Body of pancreas (tissue), 4 donors: ENCODE data around the gene MFSD6. TPM values are rescaled to one million over a fixed set of nuclear protein-coding genes. Genes with fewer than 3 reads are reported as not detected.
"Not testable (repeated sequence)": the region's sequence is repeated elsewhere in the genome, so short reads cannot be mapped to it uniquely, and the experiment has no call there.

ENCODE experiments used
- ATAC-seq: fragments of 150-250 bp; one replicate; pipeline ENCODE4 v1.9.1; 2016
- DNase-seq, 4 donors: peaks; one replicate each; pipeline ENCODE4 v3.0.0-alpha.2; 2019
- H3K27ac ChIP-seq, 4 donors: fragments of 200-600 bp; sonication (generic); 1 replicate in 3 of 4; 2 replicates in 1 of 4; pipeline versions ENCODE4 v1.5.1 to v1.6.1; 2016 to 2019; ENCODE audit warnings: mild to moderate bottlenecking in 1 of 4, mixed read lengths in 1 of 4, moderate library complexity in 1 of 4
- H3K27me3 ChIP-seq, 2 donors: fragments of 200-600 bp; sonication (generic); one replicate each; pipeline ENCODE4 v1.6.0; 2016; ENCODE audit warnings: mild to moderate bottlenecking in 1 of 2
- H3K36me3 ChIP-seq, 2 donors: fragments of 200-600 bp; sonication (generic); replicated peaks in 1 of 2; 2 replicates each; pipeline ENCODE4 v1.5.1; 2016; ENCODE audit warnings: low read depth in 2 of 2; ENCODE audit not compliant: insufficient read depth in 1 of 2
- H3K4me1 ChIP-seq: fragments of 200-600 bp; sonication (generic); one replicate; pipeline ENCODE4 v1.6.0; 2016
- H3K4me3 ChIP-seq, 2 donors: fragments of 200-600 bp; sonication (generic); 1 replicate in 1 of 2; 2 replicates in 1 of 2; pipeline ENCODE4 v1.5.1; 2016 to 2019
- H3K9me3 ChIP-seq, 3 donors: fragments of 200-600 bp; sonication (generic); 1 replicate in 2 of 3; 2 replicates in 1 of 3; pipeline ENCODE4 v1.5.1; 2016
- POLR2A ChIP-seq, 3 donors: fragments of 450-650 bp; IDR thresholded peaks; one replicate each; pipeline ENCODE4 v1.6.1; 2016; ENCODE audit warnings: antibody characterized with exemption in 3 of 3, mild to moderate bottlenecking in 2 of 3
- WGBS, 2 donors: methylation state at CpG; one replicate each; pipeline ENCODE4 v1.1.5; 2017; 5-methylcytosine and 5-hydroxymethylcytosine counted together
- intact Hi-C: fragments of 100-400 bp; cut with DNase I; formaldehyde crosslinking; loops from one replicate; pipeline ENCODE4 v1.15.1; 2023
- total RNA-seq, 2 donors: library from RNA; depleted of rRNA; stranded (reverse); fragments of >200 nt; gene quantifications; one replicate each; pipeline ENCODE4 v1.1.0, GENCODE V29; 2016
- TF ChIP-seq, protein P1 (sequence below), 7 experiments: fragments of 450-650 bp in 4 of 7; fragments of 200-600 bp in 3 of 7; sonication (generic) in 3 of 7; IDR thresholded peaks; one replicate each; pipeline ENCODE4 v1.5.1; 2016 to 2019; ENCODE audit warnings: antibody characterized with exemption in 7 of 7

The MFSD6 gene
- total RNA-seq, 2 donors from 2014 or later = 38.7 to 46.8 TPM

DNA sequence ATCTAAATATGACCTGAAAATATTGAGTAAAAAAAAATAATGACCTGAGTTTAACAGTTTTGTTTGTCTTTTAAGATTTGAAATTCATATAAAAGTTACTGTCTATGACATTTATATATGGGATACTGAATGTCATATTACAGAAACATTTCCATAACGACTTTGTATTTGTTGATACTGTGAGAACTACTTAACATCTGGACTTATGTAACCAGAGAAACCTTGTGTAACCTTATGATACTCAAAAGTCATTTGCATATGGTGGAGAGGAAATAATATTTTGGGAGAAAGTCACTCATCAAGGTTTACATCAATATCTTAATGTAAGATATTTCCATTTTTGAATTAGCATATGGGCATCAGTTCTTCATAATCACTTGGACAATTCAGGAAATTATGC is 12.6 kb downstream of the MFSD6 start:
- intact Hi-C loops = no loop called here
- H3K4me3 ChIP-seq = no peak overlapping the region
- ATAC-seq = no peak
- H3K4me1 ChIP-seq = peaks cover 14% of the 10 kb centered on the region
- DNase-seq = no peak
- H3K9me3 ChIP-seq = no peaks in the 10 kb centered on the region
- no peak overlapping the region for H3K27ac ChIP-seq
- 34 to 52% methylated on average over 1 of the region's 1 CpG for WGBS, 2 donors
- no peaks in the 10 kb centered on the region for H3K27me3 ChIP-seq
- TF ChIP-seq, protein P1, sequence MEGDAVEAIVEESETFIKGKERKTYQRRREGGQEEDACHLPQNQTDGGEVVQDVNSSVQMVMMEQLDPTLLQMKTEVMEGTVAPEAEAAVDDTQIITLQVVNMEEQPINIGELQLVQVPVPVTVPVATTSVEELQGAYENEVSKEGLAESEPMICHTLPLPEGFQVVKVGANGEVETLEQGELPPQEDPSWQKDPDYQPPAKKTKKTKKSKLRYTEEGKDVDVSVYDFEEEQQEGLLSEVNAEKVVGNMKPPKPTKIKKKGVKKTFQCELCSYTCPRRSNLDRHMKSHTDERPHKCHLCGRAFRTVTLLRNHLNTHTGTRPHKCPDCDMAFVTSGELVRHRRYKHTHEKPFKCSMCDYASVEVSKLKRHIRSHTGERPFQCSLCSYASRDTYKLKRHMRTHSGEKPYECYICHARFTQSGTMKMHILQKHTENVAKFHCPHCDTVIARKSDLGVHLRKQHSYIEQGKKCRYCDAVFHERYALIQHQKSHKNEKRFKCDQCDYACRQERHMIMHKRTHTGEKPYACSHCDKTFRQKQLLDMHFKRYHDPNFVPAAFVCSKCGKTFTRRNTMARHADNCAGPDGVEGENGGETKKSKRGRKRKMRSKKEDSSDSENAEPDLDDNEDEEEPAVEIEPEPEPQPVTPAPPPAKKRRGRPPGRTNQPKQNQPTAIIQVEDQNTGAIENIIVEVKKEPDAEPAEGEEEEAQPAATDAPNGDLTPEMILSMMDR (IDR thresholded peaks at IDR 0.05) = no peak
- TF ChIP-seq POLR2A (IDR thresholded peaks at IDR 0.05) = no peak
- no peaks in the 10 kb centered on the region for H3K36me3 ChIP-seq

DNA sequence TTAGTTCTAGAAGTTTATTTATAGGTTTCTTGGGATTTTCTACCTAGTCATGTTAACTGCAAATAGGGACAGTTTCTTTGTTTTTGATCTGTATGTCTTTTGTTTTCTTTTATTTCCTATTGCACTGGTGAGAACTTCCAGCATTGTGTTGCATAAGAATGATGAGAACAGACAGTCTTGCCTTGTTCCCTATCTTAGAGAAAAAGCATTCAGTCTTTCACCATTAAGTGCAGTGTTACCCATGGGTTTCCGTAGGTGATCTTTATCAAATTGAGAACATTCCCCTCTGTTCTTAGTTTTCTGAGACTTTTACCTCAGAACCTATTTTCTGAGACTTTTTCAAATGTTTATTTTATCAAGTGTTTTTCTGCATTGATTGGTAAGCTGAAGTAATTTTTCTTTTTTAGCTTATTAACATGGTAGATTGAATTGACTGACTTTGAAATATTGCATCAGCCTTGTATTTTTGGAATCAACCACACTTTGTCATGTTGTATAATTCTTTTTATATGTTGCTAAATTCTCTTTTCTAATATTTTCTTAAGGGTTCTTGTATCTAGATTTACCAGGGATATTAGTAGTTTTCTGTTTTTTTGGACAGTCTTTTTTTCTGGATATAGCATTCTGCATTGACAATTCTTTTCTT is 17.2 kb downstream of the MFSD6 start:
- intact Hi-C loops = no loop called here
- Histone ChIP-seq H3K4me3 (no peak overlapping the region), H3K36me3 (no peaks in the 10 kb centered on the region), H3K27me3 (no peaks in the 10 kb centered on the region), H3K9me3 (no peaks in the 10 kb centered on the region), H3K27ac (no peak overlapping the region), H3K4me1 (no peaks in the 10 kb centered on the region)
- DNase-seq (no peak), ATAC-seq (no peak)
- no peak for TF ChIP-seq POLR2A (IDR thresholded peaks at IDR 0.05)
- TF ChIP-seq, protein P1 (IDR thresholded peaks at IDR 0.05) = no peak
- WGBS, 2 donors = 77 to 79% methylated on average over 1 of the region's 1 CpG

DNA sequence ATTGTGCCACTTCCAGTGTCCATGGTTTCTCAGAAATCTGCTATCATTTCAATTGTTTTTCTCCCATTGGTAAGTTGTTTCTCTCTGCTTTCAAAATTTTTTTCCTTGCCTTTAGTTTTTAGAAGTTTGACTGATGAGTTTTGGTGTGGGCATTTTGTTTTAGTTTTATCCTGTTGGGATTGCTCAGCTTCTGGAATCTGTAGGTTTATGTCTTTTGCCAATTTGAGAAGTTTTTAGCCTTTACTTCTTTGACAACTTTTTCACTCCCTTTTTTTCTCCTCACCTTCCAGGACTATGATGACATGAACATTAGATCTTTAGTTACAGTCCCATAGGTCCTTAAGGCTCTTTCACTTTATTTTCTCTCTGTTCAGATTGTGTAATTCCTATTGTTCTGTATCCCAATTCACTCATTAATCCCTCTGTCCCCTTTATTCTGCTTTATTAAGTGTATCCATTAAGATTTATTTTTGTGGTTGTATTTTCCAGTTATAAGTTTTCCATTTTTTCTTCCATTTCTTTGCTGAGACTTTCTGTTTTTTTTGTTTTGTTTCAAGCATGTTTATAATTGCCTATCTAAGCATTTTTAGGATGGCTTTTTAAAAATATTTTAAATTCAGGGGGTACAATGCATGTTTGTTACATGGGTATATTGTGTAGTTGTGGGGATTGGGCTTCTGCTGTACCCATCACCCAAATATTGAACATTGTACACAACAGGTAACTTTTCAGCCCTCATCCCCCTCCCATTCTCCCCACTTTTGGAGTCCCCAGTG is 17.9 kb downstream of the MFSD6 start:
- Histone ChIP-seq H3K27me3 (no peaks in the 10 kb centered on the region), H3K4me3 (no peak overlapping the region), H3K4me1 (no peaks in the 10 kb centered on the region), H3K36me3 (no peaks in the 10 kb centered on the region), H3K27ac (no peak overlapping the region), H3K9me3 (no peaks in the 10 kb centered on the region)
- DNase-seq (no peak), ATAC-seq (no peak)
- TF ChIP-seq, protein P1 (IDR thresholded peaks at IDR 0.05) = no peak
- TF ChIP-seq POLR2A (IDR thresholded peaks at IDR 0.05) = no peak
- intact Hi-C loops = no loop called here

DNA sequence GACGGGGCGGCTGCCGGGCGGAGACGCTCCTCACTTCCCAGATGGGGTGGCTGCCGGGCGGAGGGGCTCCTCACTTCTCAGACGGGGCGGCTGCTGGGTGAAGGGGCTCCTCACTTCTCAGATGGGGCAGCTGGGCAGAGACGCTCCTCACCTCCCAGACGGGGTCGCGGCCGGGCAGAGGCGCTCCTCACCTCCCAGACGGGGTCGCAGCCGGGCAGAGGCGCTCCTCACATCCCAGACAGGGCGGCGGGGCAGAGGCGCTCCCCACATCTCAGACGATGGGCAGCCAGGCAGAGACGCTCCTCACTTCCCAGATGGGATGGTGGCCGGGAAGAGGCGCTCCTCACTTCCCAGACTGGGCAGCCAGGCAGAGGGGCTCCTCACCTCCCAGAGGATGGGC is 22.7 kb downstream of the MFSD6 start:
- H3K9me3 ChIP-seq, H3K36me3 ChIP-seq, DNase-seq, intact Hi-C loops, H3K27me3 ChIP-seq, H3K4me1 ChIP-seq, ATAC-seq, H3K27ac ChIP-seq, H3K4me3 ChIP-seq: not testable (repeated sequence)
- WGBS, 2 donors = 91 to 100% methylated on average over 3 to 13 of the region's 26 CpGs

DNA sequence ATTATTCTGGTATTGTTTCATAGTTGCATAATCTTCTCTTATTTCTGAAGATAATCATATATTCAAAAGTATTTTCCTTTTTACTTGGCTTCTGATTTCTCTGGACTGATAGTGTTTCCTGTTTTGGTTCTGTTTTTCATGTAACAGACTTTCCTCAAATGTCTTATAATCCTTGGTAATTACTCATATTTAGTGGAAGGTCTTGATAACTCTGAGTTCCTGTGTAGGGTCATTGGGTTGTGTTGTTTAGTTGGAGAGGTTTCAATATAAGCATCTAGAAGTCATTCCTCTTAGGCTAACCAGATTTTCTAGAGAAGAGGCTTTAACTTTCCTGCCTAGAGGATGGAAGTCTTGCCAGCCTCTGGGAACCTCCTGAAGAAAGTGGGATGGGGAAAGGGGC is 23.8 kb downstream of the MFSD6 start:
- no peaks in the 10 kb centered on the region for H3K9me3 ChIP-seq
- DNase-seq = no peak
- intact Hi-C loops = no loop called here
- no peak for TF ChIP-seq POLR2A (IDR thresholded peaks at IDR 0.05)
- TF ChIP-seq, protein P1 (IDR thresholded peaks at IDR 0.05) = no peak
- H3K4me3 ChIP-seq = no peak overlapping the region
- no peaks in the 10 kb centered on the region for H3K27me3 ChIP-seq
- H3K4me1 ChIP-seq = no peaks in the 10 kb centered on the region
- no peak overlapping the region for H3K27ac ChIP-seq
- H3K36me3 ChIP-seq = peaks cover 0 to 1% of the 10 kb centered on the region in 2 donors
- ATAC-seq = no peak
